Measurements from ENCODE around the gene MYL5. TPM values are rescaled to one million over a fixed set of nuclear protein-coding genes. Genes with fewer than 3 reads are reported as not detected.
"Not testable (repeated sequence)": the region's sequence is repeated elsewhere in the genome, so short reads cannot be mapped to it uniquely, and the experiment has no call there.

Gene MYL5
- polyA plus RNA-seq, 3 donors: 17.9 to 22.9 (median 21.7) TPM

DNA sequence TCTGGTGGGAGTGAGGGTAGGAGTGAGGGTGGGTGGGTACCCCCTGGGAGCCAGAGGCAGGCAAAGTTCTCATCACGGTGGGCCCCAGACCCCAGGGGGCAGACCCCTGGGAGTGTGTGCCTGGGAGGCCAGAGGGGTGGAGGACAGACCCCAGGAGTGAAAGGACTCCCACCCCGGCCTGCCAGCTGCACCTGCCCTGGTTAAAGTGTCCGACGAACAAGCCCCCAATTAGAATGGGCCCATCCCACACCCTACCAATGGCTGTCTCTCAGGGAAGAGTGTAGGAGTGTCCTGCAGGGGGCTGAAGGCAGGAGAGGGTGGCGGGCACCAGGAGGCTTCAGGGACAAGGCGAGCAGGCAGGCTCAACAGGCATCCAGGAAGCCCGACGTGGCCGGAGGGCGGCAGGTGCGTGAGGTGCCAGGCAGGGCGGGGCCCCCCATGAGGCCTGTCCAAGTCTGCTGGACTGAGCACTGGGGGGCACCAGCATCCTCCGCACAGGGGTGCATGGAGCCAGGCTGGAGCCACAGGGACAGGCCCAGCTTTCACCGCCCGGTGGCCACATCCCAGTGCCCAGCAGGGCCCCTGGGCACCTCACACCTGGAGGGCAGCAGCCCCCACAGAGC, 40.3 kb upstream of the MYL5 start:
- DNase-seq (ENCODE audit: extremely low read depth in 1 of 11, low read depth in 9 of 11, low spot score in 4 of 11): no peak

DNA sequence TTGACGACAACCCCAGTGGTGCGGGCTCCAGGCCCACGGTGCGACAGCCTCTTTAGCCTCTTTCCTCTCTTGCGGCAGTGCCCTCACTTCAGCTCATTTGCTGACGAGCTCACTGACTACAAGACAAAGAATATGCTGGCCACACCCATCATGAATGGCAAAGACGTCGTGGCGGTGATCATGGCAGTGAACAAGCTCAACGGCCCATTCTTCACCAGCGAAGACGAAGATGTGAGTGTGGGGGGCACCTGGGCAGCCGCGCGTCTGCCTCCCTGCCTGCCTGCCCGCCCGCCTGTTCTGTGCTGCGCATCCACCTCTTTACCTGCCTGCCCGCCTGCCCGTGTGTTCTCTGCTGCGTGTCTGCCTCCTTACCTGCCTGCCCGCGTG, 39.8 kb upstream of the MYL5 start:
- no peak for DNase-seq (ENCODE audit: extremely low read depth in 1 of 11, low read depth in 9 of 11, low spot score in 4 of 11)

DNA sequence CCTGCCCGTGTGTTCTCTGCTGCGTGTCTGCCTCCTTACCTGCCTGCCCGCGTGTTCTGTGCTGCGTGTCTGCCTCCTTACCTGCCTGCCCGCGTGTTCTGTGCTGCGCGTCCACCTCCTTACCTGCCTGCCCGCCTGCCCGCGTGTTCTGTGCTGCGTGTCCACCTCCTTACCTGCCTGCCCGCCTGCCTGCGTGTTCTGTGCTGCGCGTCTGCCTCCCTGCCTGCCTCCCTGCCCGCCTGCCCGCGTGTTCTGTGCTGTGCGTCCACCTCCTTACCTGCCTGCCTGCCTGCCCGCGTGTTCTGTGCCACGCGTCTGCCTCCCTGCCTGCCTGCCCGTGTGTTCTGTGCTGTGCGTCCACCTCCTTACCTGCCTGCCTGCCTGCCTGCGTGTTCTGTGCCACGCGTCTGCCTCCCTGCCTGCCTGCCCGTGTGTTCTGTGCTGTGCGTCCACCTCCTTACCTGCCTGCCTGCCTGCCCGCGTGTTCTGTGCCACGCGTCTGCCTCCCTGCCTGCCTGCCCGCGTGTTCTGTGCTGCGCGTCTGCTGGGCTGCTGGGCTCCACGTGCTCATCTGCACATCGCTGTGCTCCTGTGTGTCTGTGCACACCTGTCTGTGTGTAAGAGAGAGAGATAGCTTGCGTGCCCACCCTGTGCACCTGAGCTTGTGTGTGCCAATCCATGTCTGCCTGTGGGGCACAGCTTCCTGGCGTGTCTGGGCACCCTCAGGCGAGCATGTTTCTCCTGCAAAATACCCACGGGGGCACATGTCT, 39.1 kb upstream of the MYL5 start:
- not testable (repeated sequence) for DNase-seq (ENCODE audit: extremely low read depth in 1 of 11, low read depth in 9 of 11, low spot score in 4 of 11)

DNA sequence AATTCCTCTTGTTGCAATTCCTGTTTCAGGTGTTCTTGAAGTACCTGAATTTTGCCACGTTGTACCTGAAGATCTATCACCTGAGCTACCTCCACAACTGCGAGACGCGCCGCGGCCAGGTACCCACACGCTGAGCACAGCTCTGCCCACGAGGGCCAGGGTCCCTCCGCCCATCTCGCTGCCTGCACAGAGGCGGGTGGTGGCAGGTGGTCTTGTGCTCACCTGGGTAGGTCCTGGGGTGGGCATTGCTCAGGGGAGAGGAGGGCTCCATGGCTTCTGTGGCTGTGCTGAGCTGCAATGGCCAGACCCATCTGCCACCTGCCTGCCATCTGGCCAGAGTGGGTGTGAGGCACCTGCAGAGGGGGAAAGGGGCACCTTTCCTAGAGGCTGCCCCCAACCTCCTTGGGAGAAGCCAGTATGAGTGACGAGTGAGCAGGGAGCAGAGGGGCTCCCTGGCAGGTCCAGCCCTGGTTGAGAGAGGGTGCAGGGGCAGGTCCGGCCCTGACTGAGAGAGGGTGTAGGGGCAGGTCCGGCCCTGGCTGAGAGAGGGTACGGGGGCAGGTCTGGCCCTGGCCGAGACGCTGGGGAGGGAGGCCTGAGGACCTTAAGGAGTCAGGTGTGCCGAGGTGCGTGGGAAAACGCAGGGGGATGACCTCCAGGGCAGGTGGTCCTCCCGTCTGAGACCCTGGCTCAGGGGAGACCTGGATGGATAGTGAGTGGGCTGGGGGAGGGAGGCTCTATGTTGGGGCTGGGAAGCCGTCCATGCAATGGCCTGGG, 38.3 kb upstream of the MYL5 start:
- DNase-seq (ENCODE audit: extremely low read depth in 1 of 11, low read depth in 9 of 11, low spot score in 4 of 11): no peak

DNA sequence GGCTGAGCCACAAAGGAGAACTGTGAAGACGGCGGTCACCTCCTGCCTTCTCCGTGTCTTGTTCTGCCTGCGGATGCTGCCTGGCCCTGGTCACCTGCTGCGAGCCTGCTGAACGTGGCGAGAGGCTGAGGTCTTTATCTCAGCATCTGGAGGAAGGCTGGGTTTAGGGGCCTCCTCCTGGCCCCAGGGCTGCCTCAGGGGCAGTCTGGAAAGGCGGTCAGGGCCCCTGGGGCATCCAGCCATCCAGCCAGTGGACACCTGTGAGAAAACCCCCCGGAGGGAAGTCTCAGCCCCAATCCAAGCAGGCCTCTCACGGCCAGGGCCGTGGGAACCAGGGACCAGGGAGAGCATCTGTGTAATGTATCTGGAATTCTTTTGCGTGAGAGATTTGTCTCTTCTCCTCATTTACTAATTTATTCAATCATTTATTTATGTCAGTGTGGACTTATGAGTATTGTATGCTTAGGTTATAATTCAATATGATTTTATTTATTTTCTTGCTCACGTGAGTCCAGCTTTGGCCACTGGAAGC, 37.6 kb upstream of the MYL5 start:
- no peak for DNase-seq (ENCODE audit: extremely low read depth in 1 of 11, low read depth in 9 of 11, low spot score in 4 of 11)

DNA sequence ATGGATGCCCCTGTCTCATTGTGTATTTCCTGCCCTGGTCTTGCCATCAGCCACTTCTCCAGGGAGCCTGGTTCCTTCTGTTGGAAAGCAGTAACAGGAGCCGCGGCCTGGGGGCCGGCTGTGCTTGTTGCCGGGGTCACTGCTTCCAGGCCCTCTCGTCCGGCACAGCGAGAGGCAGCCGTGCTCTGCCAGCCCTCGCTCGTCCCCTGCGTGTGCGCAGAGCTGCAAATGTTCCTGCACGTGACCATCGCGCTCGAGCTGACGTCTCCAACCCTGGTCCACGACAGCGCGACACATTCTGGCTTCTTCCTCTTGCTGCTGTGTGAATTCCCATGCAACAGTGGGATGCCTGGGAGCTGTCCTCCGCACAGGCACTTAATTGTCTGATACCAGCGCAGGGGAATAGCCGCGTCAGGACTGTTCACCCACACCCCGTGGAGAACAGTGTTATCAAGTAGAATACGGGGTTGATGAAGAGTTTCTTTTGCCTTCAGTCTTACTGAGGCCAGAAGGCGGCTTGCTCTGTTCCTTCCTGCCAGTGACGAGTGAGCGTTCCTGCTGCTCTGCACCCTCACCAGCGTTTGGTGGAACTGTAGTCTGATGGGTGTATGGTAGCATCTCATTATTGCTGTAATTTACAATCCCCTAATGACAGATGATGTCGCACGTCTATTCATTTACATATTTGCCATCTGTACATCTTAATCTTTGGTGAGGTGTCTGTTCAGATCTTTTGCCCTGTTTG, 36.6 kb upstream of the MYL5 start:
- DNase-seq (ENCODE audit: extremely low read depth in 1 of 11, low read depth in 9 of 11, low spot score in 4 of 11): peak in 3 of 11 donors; percentile 33 to 42 (median 41)

DNA sequence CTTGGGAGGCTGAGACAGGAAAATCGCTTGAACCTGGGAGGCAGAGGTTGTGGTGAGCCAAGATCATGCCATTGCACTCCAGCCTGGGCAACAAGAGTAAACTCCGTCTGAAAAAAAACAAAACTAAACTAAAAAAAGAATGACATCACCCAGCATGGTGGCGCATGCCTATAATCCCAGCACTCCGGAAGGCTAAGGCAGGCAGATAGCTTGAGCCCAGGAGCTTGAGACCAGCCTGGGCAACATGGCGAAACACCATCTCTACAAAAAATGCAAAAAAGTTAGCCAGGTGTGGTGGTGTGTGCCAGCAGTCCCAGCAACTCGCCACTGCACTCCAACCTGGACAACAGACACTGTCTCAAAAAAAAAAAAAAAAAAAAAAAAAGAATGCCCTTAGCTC, 32.0 kb upstream of the MYL5 start:
- DNase-seq (ENCODE audit: extremely low read depth in 1 of 11, low read depth in 9 of 11, low spot score in 4 of 11): not testable (repeated sequence)

DNA sequence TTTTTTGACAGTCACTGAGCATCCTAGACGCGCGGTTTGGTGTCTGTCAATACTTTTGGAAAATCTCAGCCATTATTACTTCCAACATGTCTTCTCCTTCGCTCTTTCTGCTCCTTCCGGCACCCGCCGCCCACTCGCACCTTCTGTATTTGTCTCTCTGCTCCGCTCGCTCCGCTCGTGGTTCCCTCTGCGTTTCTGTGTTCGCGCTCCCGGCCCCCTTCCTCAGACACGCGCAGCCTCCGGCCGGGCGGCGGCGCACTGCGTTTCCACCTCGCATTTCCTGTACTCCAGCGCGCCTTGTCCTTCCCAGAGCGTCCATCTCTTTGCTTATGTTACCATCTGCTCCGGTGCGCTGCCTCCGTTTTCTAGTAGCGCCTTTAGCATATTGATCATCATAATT, 27.9 kb upstream of the MYL5 start:
- no peak for DNase-seq (ENCODE audit: extremely low read depth in 1 of 11, low read depth in 9 of 11, low spot score in 4 of 11)

DNA sequence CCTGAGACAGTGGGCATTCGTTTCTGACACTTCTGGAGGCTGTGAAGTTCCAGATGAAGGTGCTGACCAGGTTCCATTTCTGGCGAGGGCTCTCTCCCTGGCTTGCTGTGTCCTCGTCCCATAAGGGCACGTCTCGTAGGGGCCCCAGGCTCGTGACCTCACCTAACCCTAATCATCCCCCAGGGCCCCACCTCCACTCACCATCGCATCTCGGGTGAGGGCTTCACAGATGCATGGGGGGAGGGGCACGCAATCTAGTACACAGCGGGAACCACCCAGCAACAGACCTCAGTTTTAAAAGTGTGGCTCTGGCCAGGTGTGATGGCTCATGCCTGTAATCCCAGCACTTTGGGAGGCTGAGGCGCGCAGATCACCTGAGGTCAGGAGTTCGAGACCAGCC, 26.9 kb upstream of the MYL5 start:
- no peak for DNase-seq (ENCODE audit: extremely low read depth in 1 of 11, low read depth in 9 of 11, low spot score in 4 of 11)

DNA sequence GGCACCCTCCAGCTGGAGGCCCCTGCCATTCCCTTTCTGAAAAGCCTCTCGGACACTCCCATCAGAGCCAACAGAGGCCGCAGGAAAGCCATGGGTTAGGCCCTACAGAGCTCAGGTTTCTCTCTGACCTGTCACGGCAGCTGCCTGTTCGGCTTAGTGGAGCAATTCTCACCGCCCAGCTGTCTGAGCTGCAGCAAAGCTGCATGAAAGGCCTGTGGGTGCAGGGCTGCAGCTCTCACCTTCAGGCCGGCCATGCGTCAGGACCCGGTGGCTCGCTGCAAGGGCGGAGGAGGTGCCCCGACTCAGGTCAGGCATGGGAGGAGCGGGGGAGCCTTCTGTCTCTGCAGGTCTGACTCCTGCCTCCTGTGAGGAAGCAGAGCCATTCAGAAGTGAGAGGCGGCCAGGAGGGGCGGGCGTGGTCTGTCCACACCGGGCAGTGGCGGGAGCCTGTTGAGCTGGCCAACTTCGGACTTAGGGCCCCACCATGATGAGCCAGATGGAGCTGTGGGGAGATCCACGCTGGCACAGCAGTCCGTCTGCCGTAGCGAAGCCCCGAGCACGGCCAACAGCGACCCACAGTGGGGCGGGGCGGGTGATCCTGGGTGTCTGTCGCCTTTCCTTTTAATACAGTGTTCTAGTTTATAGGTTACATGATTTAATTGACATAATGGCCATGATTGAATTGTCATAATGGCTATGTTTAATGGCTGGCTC, 25.6 kb upstream of the MYL5 start:
- peak in 3 of 11 donors; percentile 46 to 60 (median 55) for DNase-seq (ENCODE audit: extremely low read depth in 1 of 11, low read depth in 9 of 11, low spot score in 4 of 11)

DNA sequence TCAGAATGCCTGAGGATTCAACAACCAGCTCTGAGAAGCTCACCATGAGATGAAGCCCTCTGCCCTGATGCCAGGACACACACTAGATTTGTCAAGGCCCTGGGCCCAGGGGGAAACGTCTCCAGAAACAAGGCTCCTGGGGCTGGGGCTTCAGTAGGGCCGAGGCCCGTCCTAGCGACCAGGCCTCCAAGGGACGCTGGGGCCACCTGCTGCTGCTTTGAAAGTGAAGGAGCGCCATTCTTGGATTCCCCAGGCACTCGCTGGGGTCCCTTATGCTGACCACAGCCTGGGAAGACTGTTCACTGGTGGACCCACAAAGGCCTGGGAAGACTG, 25.1 kb upstream of the MYL5 start:
- DNase-seq (ENCODE audit: extremely low read depth in 1 of 11, low read depth in 9 of 11, low spot score in 4 of 11): no peak

DNA sequence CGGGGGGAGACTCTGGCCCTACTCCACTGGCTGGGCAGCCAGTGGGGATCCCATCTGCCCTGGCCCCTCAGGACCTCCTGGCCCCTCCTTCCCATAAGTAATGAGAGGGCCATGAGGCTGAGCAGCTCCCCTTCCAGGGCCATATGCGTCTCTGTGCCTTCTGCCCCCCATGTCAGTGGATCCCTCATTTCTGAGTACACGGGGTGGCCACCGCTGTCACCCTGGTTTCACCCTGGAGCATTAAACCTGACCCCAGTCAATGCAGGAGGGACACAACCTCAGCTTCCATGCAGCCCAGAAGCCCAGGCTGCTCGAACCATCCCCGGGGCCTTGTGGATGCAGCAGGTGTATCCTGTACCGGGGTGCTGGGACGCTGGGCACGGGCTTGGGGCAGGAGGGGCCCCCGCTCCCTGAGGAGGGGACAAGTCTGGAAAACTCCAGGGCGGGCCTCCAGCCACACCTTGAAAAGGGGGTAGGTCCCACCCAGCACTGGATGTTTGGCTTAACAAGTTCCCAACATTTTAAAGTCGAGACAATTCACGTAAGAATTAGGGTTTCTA, 24.5 kb upstream of the MYL5 start:
- no peak for DNase-seq (ENCODE audit: extremely low read depth in 1 of 11, low read depth in 9 of 11, low spot score in 4 of 11)

DNA sequence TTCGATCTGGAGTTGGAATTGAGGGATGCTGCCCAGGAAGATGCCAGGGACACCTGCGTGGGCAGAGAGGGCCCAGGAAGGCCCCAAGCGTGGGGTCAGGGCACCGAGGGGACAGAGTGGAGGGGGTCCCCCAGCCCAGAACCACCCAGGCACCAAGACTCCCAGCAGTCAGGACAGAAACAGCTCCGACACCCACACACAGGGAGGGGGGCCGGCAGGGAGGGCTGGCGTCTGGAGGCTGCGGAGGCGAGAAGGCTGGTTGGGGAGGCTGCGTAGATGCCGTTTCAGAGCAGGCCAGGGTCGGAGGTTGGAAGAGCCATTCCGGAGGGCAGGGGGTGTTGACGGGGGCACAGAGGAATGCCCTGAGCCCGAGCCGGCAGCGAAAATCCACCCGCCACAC, 23.9 kb upstream of the MYL5 start:
- no peak for DNase-seq (ENCODE audit: extremely low read depth in 1 of 11, low read depth in 9 of 11, low spot score in 4 of 11)

DNA sequence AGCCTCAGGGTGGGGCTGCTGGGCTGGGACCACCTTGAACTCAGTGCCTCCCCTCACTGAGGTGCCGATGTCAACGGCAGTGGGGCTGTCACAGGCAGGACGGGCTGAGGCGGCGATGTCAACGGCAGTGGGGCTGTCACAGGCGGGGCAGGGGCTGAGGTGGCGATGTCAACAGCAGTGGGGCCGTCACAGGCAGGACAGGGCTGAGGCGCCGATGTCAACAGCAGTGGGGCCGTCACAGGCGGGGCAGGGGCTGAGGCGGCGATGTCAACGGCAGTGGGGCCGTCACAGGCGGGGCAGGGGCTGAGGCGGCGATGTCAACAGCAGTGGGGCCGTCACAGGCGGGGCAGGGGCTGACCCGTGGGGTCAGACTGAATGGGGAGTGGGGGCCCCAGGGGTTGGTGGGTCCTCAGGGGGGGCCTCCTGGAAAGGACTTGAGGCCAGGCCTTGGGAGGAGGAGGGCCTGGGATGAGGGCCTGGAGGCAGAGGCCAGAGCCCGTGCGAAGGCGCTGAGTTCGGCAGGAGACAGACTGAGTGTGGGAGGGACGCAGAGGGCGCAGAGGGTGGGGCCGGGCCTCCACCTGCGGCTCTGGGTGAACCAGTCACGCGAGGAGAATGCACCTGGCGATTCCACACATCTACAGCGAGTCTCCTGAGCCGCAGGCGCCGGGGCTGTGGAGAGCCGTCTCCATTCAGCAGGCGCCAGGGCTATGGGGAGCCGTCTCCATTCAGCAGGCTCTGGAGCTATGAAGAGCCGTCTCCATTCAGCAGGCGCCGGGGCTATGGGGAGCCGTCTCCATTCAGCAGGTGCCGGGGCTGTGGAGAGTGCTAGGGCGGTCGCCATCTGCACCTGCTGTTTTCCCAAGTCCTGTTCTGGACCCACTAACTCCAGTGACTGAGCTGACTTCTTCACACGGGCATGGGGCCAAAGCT, 23.1 kb upstream of the MYL5 start:
- no peak for DNase-seq (ENCODE audit: extremely low read depth in 1 of 11, low read depth in 9 of 11, low spot score in 4 of 11)

DNA sequence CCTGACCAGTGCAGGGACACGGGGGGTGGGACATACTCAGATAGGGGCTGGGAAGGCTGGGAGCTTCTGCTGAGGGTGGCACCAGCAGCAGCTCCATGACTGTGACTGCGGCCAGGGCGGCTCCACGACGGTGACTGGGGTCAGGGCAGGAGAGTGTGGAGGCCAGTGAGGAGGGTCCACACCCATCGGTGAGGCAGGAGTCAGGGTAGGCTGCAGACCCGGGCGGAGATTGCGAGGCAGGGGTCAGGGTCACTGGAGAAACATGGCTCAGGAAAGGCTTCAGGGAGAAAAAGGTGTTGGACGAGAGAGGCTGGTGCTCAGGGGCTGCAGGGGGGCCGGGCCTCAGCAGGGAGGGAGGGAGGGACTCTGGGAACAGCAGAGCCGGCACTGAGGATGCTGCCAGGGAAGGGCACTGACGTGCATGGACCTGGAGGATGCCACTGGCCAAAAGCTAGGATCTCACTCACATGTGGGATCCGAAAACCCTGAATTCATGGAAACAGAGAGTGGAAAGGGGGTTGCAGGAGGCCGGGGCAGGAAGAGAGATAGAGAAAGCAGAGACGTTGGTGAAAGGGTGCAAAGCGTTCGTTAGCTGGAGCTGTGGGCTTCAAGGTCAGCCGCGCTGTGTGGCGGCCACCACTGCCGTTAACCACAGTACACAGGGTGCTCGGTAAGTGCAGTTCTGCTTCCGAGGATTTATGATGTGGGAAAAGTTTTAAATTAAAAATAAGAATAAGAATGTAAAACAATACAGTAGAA, 22.3 kb upstream of the MYL5 start:
- DNase-seq (ENCODE audit: extremely low read depth in 1 of 11, low read depth in 9 of 11, low spot score in 4 of 11): no peak

DNA sequence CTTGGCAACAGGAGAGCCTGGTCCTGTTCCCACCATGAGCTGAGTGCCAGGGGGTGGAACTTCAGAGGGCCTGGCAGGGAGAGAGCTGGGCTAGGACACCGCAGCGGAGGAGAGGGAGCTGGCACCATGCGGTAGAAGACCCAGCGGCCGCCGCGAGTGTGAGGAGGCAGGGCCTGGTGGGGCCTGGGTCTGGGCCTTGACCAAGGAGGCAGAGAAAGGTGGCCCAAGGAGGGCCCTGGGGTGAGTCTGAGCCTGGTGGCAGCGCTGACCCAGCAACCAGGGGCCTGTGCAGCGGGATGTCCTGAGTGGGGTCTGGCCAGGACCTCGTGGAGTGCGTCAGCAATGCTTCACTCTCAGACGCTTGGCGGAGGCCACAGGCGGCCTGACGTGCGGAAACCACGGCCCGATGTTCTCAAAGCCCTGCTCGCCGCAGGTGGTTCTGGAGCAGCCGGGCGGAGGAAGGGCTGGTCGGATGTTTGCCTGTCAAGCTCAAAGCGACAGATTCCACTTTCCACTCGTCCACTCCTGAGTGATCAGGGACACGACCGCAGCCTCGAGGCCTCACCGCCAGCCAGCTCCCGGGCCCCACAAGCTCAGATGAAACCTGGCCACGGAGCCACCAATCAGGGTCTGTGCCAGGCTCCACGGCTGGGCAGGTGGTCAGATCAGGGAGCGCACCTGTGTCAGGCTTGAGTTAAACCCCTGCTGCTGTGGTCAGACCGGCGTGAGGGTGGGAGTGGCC, 21.1 kb upstream of the MYL5 start:
- no peak for DNase-seq (ENCODE audit: extremely low read depth in 1 of 11, low read depth in 9 of 11, low spot score in 4 of 11)
